Activated naive CD4-positive, alpha-beta T cell treated with anti-CD3 and anti-CD28 coated beads, Interleukin-2, amount 50 U/mL, for 24 hours (primary cell): ENCODE data around the gene F10.

Experiments
- H3K27ac Mint-ChIP-seq: one replicate; pipeline ENCODE4 v1.8.0; 2021; ENCODE audit warnings: mild to moderate bottlenecking, mixed read lengths
- H3K27me3 Mint-ChIP-seq: one replicate; pipeline ENCODE4 v1.8.0; 2021; ENCODE audit warnings: mixed read lengths
- H3K36me3 Mint-ChIP-seq: one replicate; pipeline ENCODE4 v1.8.0; 2021; ENCODE audit warnings: mixed read lengths
- H3K4me1 Mint-ChIP-seq: one replicate; pipeline ENCODE4 v1.8.0; 2021; ENCODE audit warnings: mixed read lengths
- H3K4me3 Mint-ChIP-seq: one replicate; pipeline ENCODE4 v1.8.0; 2021; ENCODE audit warnings: mild to moderate bottlenecking, mixed read lengths
- H3K9me3 Mint-ChIP-seq: one replicate; pipeline ENCODE4 v1.8.0; 2021; ENCODE audit warnings: mixed read lengths

Gene F10

DNA sequence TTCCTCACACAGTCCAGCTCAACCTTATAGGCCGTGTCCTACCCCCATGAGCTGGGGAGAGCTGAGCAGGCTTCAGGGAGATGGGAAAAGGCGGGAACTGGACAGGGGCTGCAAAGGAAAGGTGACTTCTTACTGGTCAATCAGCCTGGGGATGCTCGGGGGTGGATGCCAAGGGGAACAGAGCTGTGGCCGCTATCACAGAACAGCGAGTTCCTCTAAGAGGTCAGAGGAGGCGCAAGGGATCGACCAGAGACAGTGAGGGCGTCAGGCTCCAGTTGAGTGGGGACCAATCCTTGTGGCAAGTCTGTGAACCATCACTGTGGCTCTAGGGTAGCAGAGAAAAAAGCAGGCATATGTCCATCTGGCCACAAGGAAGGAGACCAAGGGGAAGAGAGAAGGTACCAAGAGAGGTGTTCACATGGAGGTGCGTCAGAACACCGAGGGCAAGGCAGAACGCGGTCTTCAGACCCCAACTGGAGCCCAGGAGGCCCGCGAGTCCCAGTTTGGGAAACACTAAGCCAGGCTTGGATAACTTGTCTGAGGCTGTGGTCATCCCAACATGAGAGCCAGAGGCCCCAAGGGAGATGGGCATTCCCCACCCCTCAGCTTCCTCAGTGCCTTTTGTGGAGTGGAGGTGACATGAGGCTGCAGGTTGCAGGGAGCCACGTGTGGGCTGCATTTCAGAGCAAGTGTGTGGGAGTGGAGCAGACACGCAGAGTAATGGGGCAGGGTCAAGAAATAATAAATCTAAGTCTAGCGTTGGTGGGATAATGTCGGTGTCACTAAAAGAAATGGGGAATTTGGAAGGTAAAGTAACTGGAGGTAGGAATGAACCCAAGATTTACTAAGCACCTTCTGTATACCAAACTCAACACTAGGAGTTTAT, 3.9 kb downstream of the F10 start:
- no peaks in the 10 kb centered on the region for H3K9me3 Mint-ChIP-seq
- H3K36me3 Mint-ChIP-seq = no peaks in the 10 kb centered on the region
- H3K4me1 Mint-ChIP-seq = peaks cover 6% of the 10 kb centered on the region
- no peak overlapping the region for H3K4me3 Mint-ChIP-seq
- H3K27ac Mint-ChIP-seq = no peak overlapping the region
- H3K27me3 Mint-ChIP-seq = peaks cover 8% of the 10 kb centered on the region

DNA sequence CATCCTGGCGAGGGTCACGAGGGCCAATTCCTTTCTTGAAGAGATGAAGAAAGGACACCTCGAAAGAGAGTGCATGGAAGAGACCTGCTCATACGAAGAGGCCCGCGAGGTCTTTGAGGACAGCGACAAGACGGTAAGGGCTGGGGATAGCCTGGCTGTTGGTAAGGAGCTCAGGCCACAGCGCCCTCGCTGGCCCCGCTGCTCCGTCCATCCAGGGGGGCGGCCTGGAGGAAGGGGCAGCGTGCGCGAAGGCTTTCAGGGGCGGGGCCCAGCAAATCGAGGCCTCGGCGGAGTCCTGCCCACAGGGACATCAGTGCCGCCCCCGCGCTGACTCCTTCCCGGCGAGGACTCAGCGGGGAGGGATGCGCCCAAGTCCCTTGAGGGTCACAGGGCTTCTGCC, 6.9 kb downstream of the F10 start:
- H3K27me3 Mint-ChIP-seq = peaks cover 8% of the 10 kb centered on the region
- H3K9me3 Mint-ChIP-seq = no peaks in the 10 kb centered on the region
- H3K27ac Mint-ChIP-seq = no peak overlapping the region
- H3K4me1 Mint-ChIP-seq = peaks cover 6% of the 10 kb centered on the region
- no peaks in the 10 kb centered on the region for H3K36me3 Mint-ChIP-seq
- H3K4me3 Mint-ChIP-seq = no peak overlapping the region

- Mint-ChIP-seq H3K27me3 (peaks cover 8% of the 10 kb centered on the region), H3K4me3 (peak overlapping the region; percentile 51), H3K4me1 (peaks cover 6% of the 10 kb centered on the region), H3K9me3 (no peaks in the 10 kb centered on the region), H3K36me3 (no peaks in the 10 kb centered on the region), H3K27ac (no peak overlapping the region)
These were observed 7.5 kb downstream of the F10 start for GRCh38 chr13:113129921-113130750.

- no peaks in the 10 kb centered on the region for H3K9me3 Mint-ChIP-seq
These were observed 12.7 kb downstream of the F10 start for GRCh38 chr13:113135281-113135760.

DNA sequence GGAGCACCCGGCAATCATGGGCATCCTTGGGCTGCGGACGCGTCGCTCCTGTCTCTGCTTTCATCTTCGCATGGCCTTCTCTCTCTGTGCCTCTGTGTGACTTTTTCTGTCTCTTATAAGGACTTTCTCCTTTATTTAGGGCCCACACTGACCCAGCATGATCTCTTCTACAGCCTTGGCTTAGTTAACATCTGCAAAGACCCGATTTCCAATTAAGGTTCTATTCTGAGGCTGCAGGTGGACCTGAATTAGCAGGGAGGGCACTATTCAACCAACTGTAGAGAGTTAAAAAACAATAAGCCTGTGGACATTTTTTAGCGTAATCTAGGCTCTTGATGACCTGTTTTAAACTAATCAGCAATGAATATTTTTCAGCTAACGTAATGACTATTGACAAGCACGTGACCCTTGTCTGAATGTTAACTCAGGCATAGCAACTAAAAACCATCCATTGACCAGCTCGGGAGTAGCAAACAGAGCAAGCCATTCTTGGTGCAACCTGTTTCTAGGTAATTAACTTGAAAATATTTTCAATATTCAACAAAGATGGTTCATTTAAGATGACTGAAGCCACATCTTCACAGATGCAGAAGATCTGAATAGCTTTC, 15.2 kb downstream of the F10 start:
- Mint-ChIP-seq H3K4me3 (no peak overlapping the region), H3K9me3 (no peaks in the 10 kb centered on the region), H3K4me1 (no peaks in the 10 kb centered on the region), H3K27me3 (no peaks in the 10 kb centered on the region), H3K27ac (no peak overlapping the region), H3K36me3 (no peaks in the 10 kb centered on the region)

More at GRCh38 chr13:113135281-113135760, 12.7 kb downstream of the F10 start:
- Mint-ChIP-seq H3K27me3 (no peaks in the 10 kb centered on the region), H3K27ac (no peak overlapping the region), H3K36me3 (no peaks in the 10 kb centered on the region), H3K4me3 (no peak overlapping the region), H3K4me1 (no peaks in the 10 kb centered on the region)

DNA sequence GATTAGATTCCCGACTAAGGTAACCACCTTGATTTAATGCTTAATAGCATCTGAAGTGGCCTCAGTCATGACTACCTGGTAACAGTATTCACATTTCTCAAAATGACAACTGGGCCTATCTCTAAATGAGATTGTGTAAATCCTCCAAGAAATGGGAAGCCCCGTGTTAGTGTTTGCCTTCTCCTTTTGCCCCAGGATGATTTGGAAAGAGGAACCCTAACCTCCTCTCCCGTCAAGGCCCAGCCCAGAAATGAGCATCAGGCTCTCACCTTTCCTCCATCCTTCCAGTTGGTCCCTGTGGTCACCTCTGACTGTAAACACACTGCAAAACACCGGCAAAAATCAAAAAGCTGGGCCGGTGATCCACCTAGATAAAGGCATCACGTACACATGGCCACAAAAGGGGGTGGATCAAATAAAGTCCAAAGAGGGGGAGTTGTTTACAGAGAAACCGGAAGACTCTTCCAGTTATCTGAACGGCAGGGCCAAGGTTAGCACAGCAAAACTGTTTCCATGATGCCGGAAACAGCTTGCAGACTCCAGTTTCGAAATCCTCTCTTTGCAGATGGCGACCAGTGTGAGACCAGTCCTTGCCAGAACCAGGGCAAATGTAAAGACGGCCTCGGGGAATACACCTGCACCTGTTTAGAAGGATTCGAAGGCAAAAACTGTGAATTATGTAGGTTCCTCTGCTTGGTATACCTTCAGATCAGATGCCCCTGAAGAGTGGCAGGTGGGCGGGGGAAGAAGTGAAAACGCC, 16.4 kb downstream of the F10 start:
- Mint-ChIP-seq H3K4me3 (no peak overlapping the region), H3K36me3 (no peaks in the 10 kb centered on the region), H3K27me3 (no peaks in the 10 kb centered on the region), H3K9me3 (no peaks in the 10 kb centered on the region), H3K27ac (no peak overlapping the region), H3K4me1 (no peaks in the 10 kb centered on the region)

- Mint-ChIP-seq H3K27ac (no peak overlapping the region), H3K4me1 (no peaks in the 10 kb centered on the region)
These were observed 17.0 kb downstream of the F10 start for GRCh38 chr13:113139577-113139976.

GRCh38 chr13:113140677-113141600, 18.3 kb downstream of the F10 start:
- Mint-ChIP-seq H3K4me1 (peaks cover 6% of the 10 kb centered on the region), H3K9me3 (no peaks in the 10 kb centered on the region)

More at GRCh38 chr13:113139577-113139976, 17.0 kb downstream of the F10 start:
- Mint-ChIP-seq H3K9me3 (no peaks in the 10 kb centered on the region), H3K36me3 (no peaks in the 10 kb centered on the region), H3K4me3 (no peak overlapping the region), H3K27me3 (no peaks in the 10 kb centered on the region)

DNA sequence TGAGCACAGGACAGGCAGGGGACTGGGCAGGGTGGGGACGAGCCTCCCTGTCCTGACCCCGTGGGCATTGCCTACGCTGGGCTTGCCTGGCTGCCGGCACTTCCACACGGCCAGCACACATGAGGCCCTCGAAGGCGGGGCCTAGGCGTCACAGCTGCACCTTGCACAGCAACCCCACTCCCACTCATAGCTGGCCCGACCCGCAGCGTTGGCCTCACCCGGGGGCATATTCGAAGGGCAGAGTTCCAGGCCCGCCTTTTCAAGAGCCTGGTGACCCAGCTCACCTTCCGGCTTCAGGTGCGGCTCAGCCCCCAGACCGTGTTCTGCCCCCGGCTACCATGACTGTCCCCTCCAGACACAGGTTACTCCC, 19.0 kb downstream of the F10 start:
- H3K9me3 Mint-ChIP-seq = no peaks in the 10 kb centered on the region
- no peaks in the 10 kb centered on the region for H3K36me3 Mint-ChIP-seq
- H3K27ac Mint-ChIP-seq = no peak overlapping the region
- no peaks in the 10 kb centered on the region for H3K27me3 Mint-ChIP-seq
- no peak overlapping the region for H3K4me3 Mint-ChIP-seq
- peaks cover 6% of the 10 kb centered on the region for H3K4me1 Mint-ChIP-seq

More at GRCh38 chr13:113140677-113141600, 18.3 kb downstream of the F10 start:
- Mint-ChIP-seq H3K4me3 (no peak overlapping the region), H3K27ac (no peak overlapping the region), H3K27me3 (no peaks in the 10 kb centered on the region), H3K36me3 (no peaks in the 10 kb centered on the region)

GRCh38 chr13:113142876-113143275, 20.3 kb downstream of the F10 start:
- Mint-ChIP-seq H3K36me3 (no peaks in the 10 kb centered on the region), H3K4me1 (peaks cover 6% of the 10 kb centered on the region), H3K4me3 (no peak overlapping the region), H3K27me3 (no peaks in the 10 kb centered on the region), H3K9me3 (no peaks in the 10 kb centered on the region), H3K27ac (no peak overlapping the region)

- H3K27me3 Mint-ChIP-seq = no peaks in the 10 kb centered on the region
- H3K4me3 Mint-ChIP-seq = no peak overlapping the region
- H3K9me3 Mint-ChIP-seq = no peaks in the 10 kb centered on the region
- no peaks in the 10 kb centered on the region for H3K36me3 Mint-ChIP-seq
- no peak overlapping the region for H3K27ac Mint-ChIP-seq
- peaks cover 6% of the 10 kb centered on the region for H3K4me1 Mint-ChIP-seq
These were observed 21.1 kb downstream of the F10 start for GRCh38 chr13:113143466-113144254.

- H3K4me1 Mint-ChIP-seq = peaks cover 6% of the 10 kb centered on the region
- no peaks in the 10 kb centered on the region for H3K9me3 Mint-ChIP-seq
- H3K4me3 Mint-ChIP-seq = no peak overlapping the region
- H3K27me3 Mint-ChIP-seq = no peaks in the 10 kb centered on the region
- H3K27ac Mint-ChIP-seq = no peak overlapping the region
- no peaks in the 10 kb centered on the region for H3K36me3 Mint-ChIP-seq
These were observed 21.6 kb downstream of the F10 start for GRCh38 chr13:113144255-113144629.

DNA sequence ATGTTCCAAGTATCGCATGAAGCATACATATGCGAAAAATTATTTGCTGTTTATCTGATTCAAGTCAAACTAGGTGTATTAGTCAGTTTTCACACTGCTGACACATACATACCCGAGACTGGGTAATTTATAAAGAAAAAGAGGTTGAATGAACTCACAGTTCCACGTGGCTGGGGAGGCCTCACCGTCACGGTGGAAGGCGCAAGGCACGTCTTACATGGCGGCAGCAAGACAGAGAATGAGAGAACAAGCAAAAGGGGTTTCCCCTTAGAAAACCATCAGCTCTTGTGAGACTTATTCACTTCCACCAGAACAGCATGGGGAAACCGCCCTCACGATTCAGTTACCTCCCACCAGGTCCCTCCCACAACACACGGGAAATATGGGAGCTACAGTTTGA, 22.9 kb downstream of the F10 start:
- no peaks in the 10 kb centered on the region for H3K36me3 Mint-ChIP-seq
- H3K27ac Mint-ChIP-seq = no peak overlapping the region

More for the DNA sequence above, 22.9 kb downstream of the F10 start:
- H3K4me1 Mint-ChIP-seq = peaks cover 6% of the 10 kb centered on the region
- H3K9me3 Mint-ChIP-seq = no peaks in the 10 kb centered on the region
- H3K4me3 Mint-ChIP-seq = no peak overlapping the region
- no peaks in the 10 kb centered on the region for H3K27me3 Mint-ChIP-seq
